SK-N-MC (cell line): ENCODE data around the gene SLC1A6.

Experiments
- EZH2 ChIP-seq: fragments of 200-600 bp; sonication (generic); IDR thresholded peaks from one replicate; pipeline ENCODE4 v1.6.1; 2017; ENCODE audit warnings: antibody characterized with exemption
- FOXP2 ChIP-seq: optimal IDR thresholded peaks from 2 replicates; pipeline ENCODE3; 2011; ENCODE audit warnings: mild to moderate bottlenecking, moderate library complexity; ENCODE audit not compliant: insufficient read depth; ENCODE audit errors: extremely low read length, control extremely low read depth
- POLR2AphosphoS5 ChIP-seq: IDR thresholded peaks from 2 replicates; pipeline ENCODE4 v1.6.1; 2012; ENCODE audit warnings: mild to moderate bottlenecking, low read depth, low read length, borderline replicate concordance

DNA sequence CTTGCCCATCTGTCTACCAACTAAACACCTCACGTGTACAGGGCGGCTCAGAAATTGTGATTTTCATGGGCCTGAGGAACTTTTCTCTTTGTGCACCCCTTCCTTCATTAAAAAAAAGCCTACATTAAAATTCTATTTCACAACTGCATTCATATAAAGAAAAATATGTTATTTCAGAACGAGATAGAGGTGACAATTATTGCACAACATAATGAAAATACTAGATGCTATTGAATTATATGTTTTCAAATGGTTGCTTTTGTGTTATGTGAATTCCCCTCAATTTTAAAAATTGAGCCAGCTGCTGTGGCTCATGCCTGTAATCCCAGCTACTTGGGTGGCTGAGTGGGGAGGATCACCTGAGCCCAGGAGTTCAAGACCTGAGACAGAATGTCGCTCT is 5.2 kb downstream of the SLC1A6 start:
- no peak for TF ChIP-seq POLR2AphosphoS5
- TF ChIP-seq EZH2 = no peak
- TF ChIP-seq FOXP2 = no peak
